GM21381 (cell line): ENCODE data around the gene CAMKK1.

Source experiments
- ATAC-seq: cut with Tn5 transposase; IDR thresholded peaks from one replicate; pipeline ENCODE4 v1.9.1; 2021; ENCODE audit warnings: mild to moderate bottlenecking, moderate library complexity; ENCODE audit not compliant: unreplicated experiment

CAMKK1 gene

GRCh38 chr17:3893003-3893719 is at the start of gene CAMKK1:
Gene CAMKK1 (minus strand): TSS chr17:3893053. CDS start chr17:3885687, 7,366 bp downstream.
- peak; percentile 89 for ATAC-seq

GRCh38 chr17:3940965-3941698 is 48.3 kb upstream of the CAMKK1 start:
- no peak for ATAC-seq

- no peak for ATAC-seq
Measured at GRCh38 chr17:3937359-3937758, 44.5 kb upstream of the CAMKK1 start.

- ATAC-seq, result no peak
Measured at GRCh38 chr17:3935825-3936355, 43.0 kb upstream of the CAMKK1 start.

- no peak for ATAC-seq
Measured at GRCh38 chr17:3935140-3935542, 42.3 kb upstream of the CAMKK1 start.

- no peak for ATAC-seq
Measured at GRCh38 chr17:3929764-3930163, 36.9 kb upstream of the CAMKK1 start.

GRCh38 chr17:3929181-3929580 is 36.3 kb upstream of the CAMKK1 start:
- ATAC-seq, result no peak

- ATAC-seq, result no peak
Measured at GRCh38 chr17:3928406-3928805, 35.6 kb upstream of the CAMKK1 start.

GRCh38 chr17:3927628-3928340 is 34.9 kb upstream of the CAMKK1 start:
- ATAC-seq, result no peak

GRCh38 chr17:3926860-3927627 is 34.2 kb upstream of the CAMKK1 start:
- no peak for ATAC-seq

- ATAC-seq, result no peak
Measured at GRCh38 chr17:3925684-3926485, 33.0 kb upstream of the CAMKK1 start.

- ATAC-seq, result no peak
Measured at GRCh38 chr17:3924512-3925350, 31.9 kb upstream of the CAMKK1 start.

GRCh38 chr17:3923466-3924190 is 30.8 kb upstream of the CAMKK1 start:
- ATAC-seq, result no peak

- no peak for ATAC-seq
Measured at GRCh38 chr17:3922765-3923164, 29.9 kb upstream of the CAMKK1 start.

GRCh38 chr17:3921502-3922319 is 28.9 kb upstream of the CAMKK1 start:
- ATAC-seq, result no peak

- ATAC-seq, result no peak
Measured at GRCh38 chr17:3921006-3921405, 28.2 kb upstream of the CAMKK1 start.

GRCh38 chr17:3919123-3919624 is 26.3 kb upstream of the CAMKK1 start:
- no peak for ATAC-seq
